OCI-M2 (cell line): ENCODE data around the gene CEP112.
"Not testable (repeated sequence)": the region's sequence is repeated elsewhere in the genome, so short reads cannot be mapped to it uniquely, and the experiment has no call there.

Source experiments
- DNase-seq: peaks from one replicate; lab custom pipeline; 2025; ENCODE audit not compliant: unreplicated experiment; lab: John Stamatoyannopoulos, UW

CEP112 gene

GRCh38 chr17:65743308-65743655, 448.7 kb downstream of the CEP112 start:
- DNase-seq = no peak

GRCh38 chr17:65742403-65743307, 449.3 kb downstream of the CEP112 start:
- DNase-seq = no peak

GRCh38 chr17:65741710-65742109, 450.2 kb downstream of the CEP112 start:
- no peak for DNase-seq

GRCh38 chr17:65739034-65739433, 452.9 kb downstream of the CEP112 start:
- no peak for DNase-seq

- DNase-seq = no peak
Observed at GRCh38 chr17:65737451-65737850, 454.5 kb downstream of the CEP112 start.

- DNase-seq = no peak
Observed at GRCh38 chr17:65733314-65733713, 458.6 kb downstream of the CEP112 start.

- not testable (repeated sequence) for DNase-seq
Observed at GRCh38 chr17:65732667-65733066, 459.3 kb downstream of the CEP112 start.

- DNase-seq = no peak
Observed at GRCh38 chr17:65730711-65731169, 461.2 kb downstream of the CEP112 start.

GRCh38 chr17:65729207-65729606, 462.7 kb downstream of the CEP112 start:
- DNase-seq = no peak

- DNase-seq = no peak
Observed at GRCh38 chr17:65727832-65728231, 464.1 kb downstream of the CEP112 start.

- no peak for DNase-seq
Observed at GRCh38 chr17:65727246-65727645, 464.7 kb downstream of the CEP112 start.

GRCh38 chr17:65723431-65724151, 468.3 kb downstream of the CEP112 start:
- DNase-seq = no peak

- DNase-seq = no peak
Observed at GRCh38 chr17:65718601-65719000, 473.3 kb downstream of the CEP112 start.

- DNase-seq = no peak
Observed at GRCh38 chr17:65712383-65713267, 479.3 kb downstream of the CEP112 start.

- no peak for DNase-seq
Observed at GRCh38 chr17:65711671-65712276, 480.2 kb downstream of the CEP112 start.

- DNase-seq = no peak
Observed at GRCh38 chr17:65707780-65708179, 484.2 kb downstream of the CEP112 start.

GRCh38 chr17:65704731-65705130, 487.2 kb downstream of the CEP112 start:
- no peak for DNase-seq

- DNase-seq = no peak
Observed at GRCh38 chr17:65703891-65704290, 488.0 kb downstream of the CEP112 start.

- no peak for DNase-seq
Observed at GRCh38 chr17:65699459-65699858, 492.5 kb downstream of the CEP112 start.

GRCh38 chr17:65698381-65699061, 493.4 kb downstream of the CEP112 start:
- no peak for DNase-seq
